GM18511 (cell line): ENCODE results near the gene OR6B1.
"Not testable (repeated sequence)": the region's sequence is repeated elsewhere in the genome, so short reads cannot be mapped to it uniquely, and the experiment has no call there.

Source experiments
- ATAC-seq: cut with Tn5 transposase; IDR thresholded peaks from one replicate; pipeline ENCODE4 v1.9.1; 2021; ENCODE audit warnings: mild to moderate bottlenecking, moderate library complexity; ENCODE audit not compliant: unreplicated experiment

Gene OR6B1

DNA sequence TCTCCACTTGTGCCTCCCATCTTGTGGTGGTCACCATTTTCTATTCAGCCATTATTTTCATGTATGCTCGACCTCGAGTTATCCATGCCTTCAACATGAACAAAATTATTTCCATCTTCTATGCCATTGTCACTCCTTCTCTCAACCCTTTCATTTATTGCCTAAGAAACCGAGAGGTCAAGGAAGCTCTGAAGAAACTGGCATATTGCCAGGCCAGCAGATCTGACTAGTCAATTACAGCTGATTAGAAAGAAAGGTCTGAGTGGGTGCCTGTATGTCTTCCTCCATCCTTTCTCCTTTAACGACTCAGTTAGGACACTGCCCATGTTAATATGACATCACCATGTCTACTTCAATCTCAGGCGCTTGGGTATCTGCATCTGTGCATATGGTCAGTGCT lies 4.6 kb downstream of the OR6B1 start:
- ATAC-seq = no peak

- no peak for ATAC-seq
Observed at GRCh38 chr7:144006029-144006691, 6.0 kb downstream of the OR6B1 start.

DNA sequence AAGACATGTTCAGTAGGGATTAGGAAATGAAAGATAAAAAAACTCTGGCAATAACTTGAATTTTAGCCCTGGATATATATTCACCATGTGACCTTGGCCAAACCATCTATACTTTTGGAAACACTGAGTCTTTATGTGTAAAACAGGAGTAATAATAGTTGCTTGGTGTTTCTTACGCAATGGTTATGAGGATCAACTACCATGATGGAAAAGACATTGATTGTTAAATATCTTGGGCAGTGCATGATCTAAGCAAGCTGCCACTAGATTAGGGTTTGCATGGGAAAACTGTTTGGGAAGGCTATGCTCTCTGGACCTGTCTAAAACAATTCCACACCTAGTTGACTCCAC lies 6.5 kb downstream of the OR6B1 start:
- no peak for ATAC-seq

DNA sequence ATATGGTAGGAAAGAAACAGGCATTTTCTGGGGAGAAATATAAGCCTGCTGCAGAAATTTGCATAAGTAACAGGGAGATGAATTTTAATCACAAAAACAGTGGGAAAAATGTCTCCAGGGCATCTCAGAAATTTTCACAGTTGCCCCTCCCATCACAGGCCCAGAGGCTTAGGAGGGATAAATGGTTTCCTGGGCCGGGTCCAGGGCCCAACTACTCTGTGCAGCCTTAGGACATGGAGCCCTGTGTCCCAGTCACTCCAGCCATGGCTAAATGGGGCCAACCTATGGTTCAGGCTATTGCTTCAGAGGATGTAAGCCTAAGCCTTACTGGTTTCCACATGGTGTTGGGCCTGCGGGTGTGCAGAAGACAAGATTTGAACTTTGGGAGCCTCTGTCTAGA lies 9.2 kb downstream of the OR6B1 start:
- ATAC-seq = no peak

- ATAC-seq = not testable (repeated sequence)
Observed at GRCh38 chr7:144010061-144010460, 9.9 kb downstream of the OR6B1 start.

GRCh38 chr7:144010821-144011220 lies 10.7 kb downstream of the OR6B1 start:
- not testable (repeated sequence) for ATAC-seq

- ATAC-seq = no peak
Observed at GRCh38 chr7:144011458-144012230, 11.5 kb downstream of the OR6B1 start.

DNA sequence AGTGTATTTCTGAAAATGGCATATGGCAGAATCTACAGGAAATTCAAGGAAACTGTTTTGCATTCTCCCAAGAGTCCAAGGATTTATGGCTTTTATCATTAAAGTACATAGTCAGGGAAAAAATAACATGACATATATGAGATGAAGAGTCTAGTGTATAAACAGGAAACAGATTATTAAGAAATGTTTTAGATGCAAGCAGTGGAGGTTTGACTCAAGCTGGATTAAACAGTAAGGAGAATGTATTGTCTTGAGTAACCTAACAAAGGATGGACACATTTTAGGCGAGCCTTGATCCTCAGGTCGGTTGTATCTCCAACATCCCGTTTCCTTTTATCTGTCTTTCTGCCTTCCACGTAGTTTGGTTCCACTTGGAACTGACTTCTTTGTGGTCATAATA lies 17.9 kb downstream of the OR6B1 start:
- ATAC-seq = no peak

GRCh38 chr7:144019457-144019856 lies 19.3 kb downstream of the OR6B1 start:
- no peak for ATAC-seq

GRCh38 chr7:144020340-144020739 lies 20.2 kb downstream of the OR6B1 start:
- ATAC-seq = no peak

- no peak for ATAC-seq
Observed at GRCh38 chr7:144022169-144022568, 22.0 kb downstream of the OR6B1 start.

DNA sequence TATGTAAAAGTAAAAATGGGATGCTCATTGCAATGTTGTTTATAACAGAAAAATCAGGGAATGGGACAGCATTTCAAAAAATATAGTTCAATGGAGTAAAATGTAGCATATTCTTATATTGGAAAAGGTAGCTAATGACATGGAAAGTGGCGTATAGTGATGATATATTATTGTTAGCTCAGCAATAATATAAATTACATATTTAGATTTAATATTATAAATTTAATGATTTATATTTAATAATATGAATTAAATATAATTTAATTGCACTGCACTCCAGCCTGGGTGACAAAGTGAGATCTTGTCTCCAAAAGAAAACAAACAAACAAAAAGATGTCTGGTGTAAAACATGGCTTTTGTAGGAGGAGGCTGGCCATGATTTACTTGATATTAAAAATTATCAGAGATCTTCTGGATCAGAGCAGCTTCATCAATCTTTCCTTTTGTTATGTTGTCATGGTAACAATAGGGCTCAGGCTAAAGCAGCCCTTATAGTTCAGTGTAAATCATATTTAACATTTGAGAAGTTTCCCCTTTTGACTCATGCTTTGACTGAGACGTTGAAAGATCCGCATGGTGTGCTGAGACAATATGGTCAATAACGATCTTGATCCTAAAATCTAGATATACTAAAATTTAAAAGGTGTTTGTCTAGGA lies 23.2 kb downstream of the OR6B1 start:
- ATAC-seq = no peak

- no peak for ATAC-seq
Observed at GRCh38 chr7:144024213-144024612, 24.1 kb downstream of the OR6B1 start.

- ATAC-seq = no peak
Observed at GRCh38 chr7:144026203-144026883, 26.2 kb downstream of the OR6B1 start.

GRCh38 chr7:144027070-144027469 lies 26.9 kb downstream of the OR6B1 start:
- ATAC-seq = no peak

DNA sequence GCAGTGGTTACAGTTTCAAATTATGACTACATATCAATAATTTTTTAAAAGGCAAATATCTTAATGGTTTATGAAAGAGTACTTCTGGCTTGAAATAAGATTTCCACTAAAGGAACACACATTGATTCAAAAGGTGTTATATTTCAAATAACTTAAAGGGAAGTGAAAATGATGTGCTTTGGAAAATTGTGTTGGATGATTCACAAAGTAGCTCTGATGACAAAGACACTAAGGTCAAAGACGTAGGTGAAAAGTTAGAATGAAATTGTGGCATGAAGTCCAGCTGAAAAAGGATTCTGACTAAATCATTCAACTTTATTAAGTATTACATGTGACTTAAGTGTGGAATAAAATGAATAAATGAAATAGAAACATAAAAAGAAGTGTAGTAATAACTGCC lies 27.9 kb downstream of the OR6B1 start:
- ATAC-seq = no peak

DNA sequence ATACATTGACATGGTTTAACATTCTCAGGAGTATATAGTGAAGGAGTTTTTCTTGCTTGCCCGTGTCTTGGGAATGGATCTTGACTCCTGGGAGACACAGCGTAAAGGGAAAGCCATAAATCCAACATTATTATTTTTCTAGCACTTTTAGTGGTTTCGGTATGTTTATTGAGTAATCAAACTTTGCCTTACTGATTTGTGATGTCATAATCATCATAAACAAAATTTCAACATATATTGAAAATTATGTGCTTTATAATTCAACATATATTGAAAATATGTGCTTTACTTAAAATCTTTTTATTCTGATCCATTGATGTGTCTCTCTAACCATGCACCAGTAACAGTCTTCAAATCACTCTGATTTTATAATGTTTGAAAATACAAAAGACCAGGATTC lies 28.4 kb downstream of the OR6B1 start:
- ATAC-seq = no peak

DNA sequence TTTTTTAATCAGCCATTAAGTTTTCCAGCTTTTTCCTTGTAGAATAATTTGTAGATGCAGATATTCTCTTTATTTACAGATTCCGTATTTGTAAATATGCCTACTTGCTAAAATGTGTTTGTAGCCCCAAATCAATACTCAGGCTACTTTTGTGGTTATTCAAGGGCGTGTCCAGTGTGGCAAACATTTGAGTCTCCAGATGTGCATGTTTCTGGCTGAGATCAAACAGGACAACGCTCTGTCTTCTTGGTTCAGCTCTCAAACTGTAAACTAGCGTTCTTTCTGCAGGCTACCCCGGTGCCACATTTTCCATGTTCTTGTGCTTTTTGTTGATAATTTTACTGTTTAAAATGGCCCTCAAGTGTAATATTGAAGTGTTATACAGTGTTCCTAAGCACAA lies 32.4 kb downstream of the OR6B1 start:
- no peak for ATAC-seq

DNA sequence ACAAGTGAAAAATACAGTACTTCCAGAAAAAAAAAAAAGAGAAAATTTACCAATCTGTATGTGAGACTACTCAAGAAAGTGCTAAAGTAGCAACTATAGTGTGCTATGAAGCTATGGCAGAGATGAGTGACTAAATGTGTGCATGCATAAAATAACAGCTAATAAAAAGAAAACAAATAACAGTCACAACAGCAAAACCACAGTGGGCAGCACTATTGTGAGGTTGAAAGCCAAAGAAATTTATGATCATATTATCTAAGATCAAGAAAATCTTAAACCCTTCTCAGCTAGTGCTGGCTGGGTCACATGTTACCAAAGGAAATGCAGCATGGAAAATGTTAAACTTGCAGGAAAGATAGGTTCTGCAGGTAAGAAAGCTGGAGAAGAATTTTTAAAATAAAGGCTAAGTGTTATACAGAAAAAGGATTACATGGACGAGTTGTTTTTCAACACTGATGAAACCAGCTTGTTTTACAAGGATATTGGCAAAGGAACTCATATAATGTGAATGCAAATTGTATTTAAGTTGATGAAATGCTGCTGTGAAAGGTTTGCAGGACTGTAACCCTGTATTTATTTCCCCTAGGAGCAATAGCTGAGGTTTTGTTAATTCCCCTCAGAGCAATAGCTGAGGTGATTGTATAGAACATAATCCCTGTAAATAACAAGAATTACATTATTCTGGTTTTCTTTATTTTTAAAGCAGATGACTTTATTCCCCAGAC lies 33.0 kb downstream of the OR6B1 start:
- no peak for ATAC-seq

DNA sequence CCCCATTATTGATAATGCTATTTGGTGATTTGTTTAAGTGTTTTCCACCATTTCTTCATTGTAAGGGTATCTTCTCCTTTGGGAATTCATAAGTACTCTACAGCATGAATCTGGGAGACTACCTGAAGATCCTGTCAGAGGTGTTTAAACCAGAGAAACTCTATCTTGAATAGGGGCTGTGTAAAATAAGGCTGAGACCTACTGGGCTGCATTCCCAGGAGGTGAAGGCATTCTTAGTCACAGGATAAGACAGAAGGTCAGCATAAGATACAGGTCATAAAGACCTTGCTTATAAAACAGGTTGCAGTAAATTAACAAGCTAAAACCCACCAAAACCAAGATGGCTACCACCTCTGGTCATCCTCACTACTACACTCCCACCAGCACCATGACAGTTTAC lies 35.3 kb downstream of the OR6B1 start:
- ATAC-seq = no peak

DNA sequence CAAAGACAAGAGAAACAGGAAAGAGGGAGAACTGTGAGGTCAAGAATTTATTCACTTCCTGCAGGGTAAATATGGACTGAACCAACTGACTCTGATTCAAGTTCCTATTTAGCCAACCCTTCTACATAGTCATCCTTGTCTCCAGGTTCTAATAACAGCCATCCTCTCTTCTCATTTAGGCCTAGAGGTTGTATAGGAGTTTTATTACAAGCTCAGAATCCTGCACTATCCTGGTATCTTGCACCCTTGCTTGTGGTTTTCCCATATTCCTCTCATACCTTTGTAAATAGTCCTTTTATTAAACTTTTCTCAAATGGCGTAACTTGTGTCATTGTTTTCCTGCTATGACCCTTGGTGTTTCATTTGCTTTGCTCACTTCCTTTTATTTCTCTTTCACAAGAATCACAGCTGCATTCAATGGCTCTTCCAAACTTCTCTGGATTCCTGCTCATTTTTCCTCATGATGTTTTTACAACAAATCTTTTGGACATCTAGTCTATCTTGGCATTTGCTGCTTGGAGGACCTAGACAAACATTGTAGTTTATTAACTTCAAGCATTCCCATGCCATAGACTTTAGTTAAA lies 36.3 kb downstream of the OR6B1 start:
- ATAC-seq = no peak
